Endothelial cell of umbilical vein (primary cell): ENCODE results near the gene TRMT2A. TPM values are rescaled to one million over a fixed set of nuclear protein-coding genes. Genes with fewer than 3 reads are reported as not detected.

ENCODE experiments used
- BruUV-seq: library from RNA; stranded (reverse); fragments of 400-500 nt; replicated peaks from 2 replicates; lab custom pipeline; 2021; lab: Mats Ljungman, UMichigan
- CTCF ChIA-PET: fragments of 300-600, 350-600 bp; sonication (Branson Sonifier 250); formaldehyde crosslinking; loops from one replicate; lab custom pipeline; 2021; ENCODE audit warnings: antibody characterized with exemption, inconsistent platforms; lab: Charles Lee
- POLR2A ChIA-PET: fragments of 300-600, 350-600 bp; sonication (Branson Sonifier 250); formaldehyde crosslinking; loops from one replicate; lab custom pipeline; 2021; ENCODE audit warnings: antibody characterized with exemption, inconsistent platforms; lab: Charles Lee
- DNase-seq: peaks from one replicate; pipeline ENCODE4 v3.0.0-alpha.2; 2011; ENCODE audit warnings: low read depth, low spot score
- FAIRE-seq: peaks from 2 replicates; lab custom pipeline; 2011; peaks lifted over from hg19 to GRCh38; lab: Jason Lieb, UNC
- H2AFZ ChIP-seq: 2 replicates; pipeline ENCODE4 v1.6.0; 2012; ENCODE audit warnings: low read depth, low read length, control low read depth, inconsistent platforms
- H3K27ac ChIP-seq: 2 replicates; pipeline ENCODE4 v1.5.1; 2011; ENCODE audit warnings: low read depth, mild to moderate bottlenecking, control low read depth, low read length, moderate library complexity; ENCODE audit not compliant: insufficient read depth
- H3K27me3 ChIP-seq, 2 experiments: 2 replicates each; pipeline versions ENCODE4 v1.6.0 to v1.6.1; 2011; ENCODE audit warnings: low read length in 2 of 2, mixed read lengths in 1 of 2; ENCODE audit not compliant: control insufficient read depth in 2 of 2, insufficient read depth in 2 of 2
- H3K36me3 ChIP-seq, 2 experiments: 2 replicates in 1 of 2; 3 replicates in 1 of 2; pipeline ENCODE4 v1.5.1; 2011; ENCODE audit warnings: low read length in 2 of 2, mild to moderate bottlenecking in 1 of 2, moderate library complexity in 1 of 2; ENCODE audit not compliant: control insufficient read depth in 2 of 2, insufficient read depth in 2 of 2; ENCODE audit errors: extremely low read depth in 1 of 2
- H3K4me1 ChIP-seq: 3 replicates; pipeline ENCODE4 v1.5.1; 2011; ENCODE audit warnings: mild to moderate bottlenecking, low read length; ENCODE audit not compliant: control insufficient read depth, insufficient read depth; ENCODE audit errors: extremely low read depth
- H3K4me2 ChIP-seq: 2 replicates; pipeline ENCODE4 v1.6.1; 2011; ENCODE audit warnings: low read length, control low read depth, mixed read lengths; ENCODE audit not compliant: insufficient read depth
- H3K4me3 ChIP-seq, 3 experiments: fragments of 200-600 bp in 1 of 3; sonication (generic), shearing (Covaris generic) in 1 of 3; replicated peaks in 1 of 3; 2 replicates each; pipeline ENCODE4 v1.5.1; 2011 to 2016; ENCODE audit warnings: control low read depth in 3 of 3, low read length in 3 of 3, mild to moderate bottlenecking in 2 of 3, inconsistent platforms in 1 of 3, low read depth in 1 of 3, moderate library complexity in 1 of 3; ENCODE audit not compliant: insufficient read depth in 1 of 3
- H3K79me2 ChIP-seq: 2 replicates; pipeline ENCODE4 v1.6.0; 2012; ENCODE audit warnings: low read length, inconsistent platforms; ENCODE audit not compliant: control insufficient read depth, insufficient read depth
- H3K9ac ChIP-seq: replicated peaks from 2 replicates; pipeline ENCODE3; 2011; ENCODE audit warnings: low read length, control low read depth; ENCODE audit not compliant: insufficient read depth; ENCODE audit errors: extremely low read depth
- H3K9me1 ChIP-seq: replicated peaks from 3 replicates; pipeline ENCODE4 v1.6.0; 2011; ENCODE audit warnings: mild to moderate bottlenecking, low read length; ENCODE audit not compliant: control insufficient read depth, insufficient read depth; ENCODE audit errors: extremely low read depth
- H3K9me3 ChIP-seq: replicated peaks from 2 replicates; pipeline ENCODE4 v1.5.1; 2012; ENCODE audit warnings: low read length, inconsistent platforms; ENCODE audit not compliant: control insufficient read depth, insufficient read depth
- H4K20me1 ChIP-seq: replicated peaks from 2 replicates; pipeline ENCODE3; 2011; ENCODE audit warnings: mild to moderate bottlenecking, low read length; ENCODE audit not compliant: control insufficient read depth, insufficient read depth; ENCODE audit errors: extremely low read depth
- EZH2 ChIP-seq: IDR thresholded peaks from 2 replicates; pipeline ENCODE4 v1.6.1; 2012; ENCODE audit warnings: borderline replicate concordance, low read depth, mild to moderate bottlenecking, moderate library complexity, low read length, inconsistent platforms; ENCODE audit not compliant: severe bottlenecking
- FOS ChIP-seq: IDR thresholded peaks from 2 replicates; pipeline ENCODE4 v1.6.1; 2011; ENCODE audit warnings: mild to moderate bottlenecking, low read length, moderate library complexity, borderline replicate concordance; ENCODE audit not compliant: insufficient read depth
- GATA2 ChIP-seq: IDR thresholded peaks from 2 replicates; pipeline ENCODE4 v1.7.0; 2011; ENCODE audit warnings: low read depth, mild to moderate bottlenecking, moderate library complexity, mixed read lengths, low read length; ENCODE audit not compliant: insufficient read length, insufficient read depth
- JUN ChIP-seq: IDR thresholded peaks from 2 replicates; pipeline ENCODE4 v1.6.1; 2011; ENCODE audit warnings: borderline replicate concordance, low read depth; ENCODE audit not compliant: insufficient read length, insufficient read depth
- MAX ChIP-seq: IDR thresholded peaks from 2 replicates; pipeline ENCODE4 v1.6.1; 2011; ENCODE audit not compliant: insufficient read depth, insufficient read length
- MYC ChIP-seq: IDR thresholded peaks from one replicate; pipeline ENCODE4 v1.6.1; 2011; ENCODE audit warnings: mild to moderate bottlenecking, low read depth, low read length
- POLR2A ChIP-seq: IDR thresholded peaks from 2 replicates; pipeline ENCODE4 v1.6.1; 2012; ENCODE audit warnings: low read depth, mild to moderate bottlenecking, control low read depth, low read length
- POLR2AphosphoS5 ChIP-seq: IDR thresholded peaks from 2 replicates; pipeline ENCODE4 v1.6.1; 2012; ENCODE audit warnings: low read depth, mild to moderate bottlenecking, control low read depth, low read length, moderate library complexity; ENCODE audit not compliant: insufficient read depth
- dilution Hi-C: fragments of 300-500 bp; cut with MboI; formaldehyde crosslinking; loops from one replicate; pipeline ENCODE4 v1.15.0; 2019; ENCODE audit warnings: low sequenced_read_pairs; ENCODE audit not compliant: extremely low pct_ligation_motif_present
- intact Hi-C: fragments of 100-400 bp; cut with micrococcal nuclease; formaldehyde crosslinking; loops from one replicate; pipeline ENCODE4 v1.10.0; 2022
- polyA plus RNA-seq, 4 experiments: library from polyadenylated mRNA; depleted of rRNA in 3 of 4; stranded (reverse) in 3 of 4; unstranded in 1 of 4; fragments of >200 nt; gene quantifications; 2 replicates each; pipeline versions ENCODE4 v1.2.1 to v1.2.3, GENCODE V29; 2011 to 2012; ENCODE audit warnings: missing spikeins in 1 of 4
- total RNA-seq: library from RNA; stranded (reverse); gene quantifications from 2 replicates; pipeline ENCODE4 v1.2.3, GENCODE V29; 2021
- TF ChIP-seq, protein P1 (sequence below), 2 donors: IDR thresholded peaks; 1 replicate in 1 of 2; 2 replicates in 1 of 2; pipeline ENCODE4 v1.5.1; 2011; ENCODE audit warnings: low read length in 2 of 2, mild to moderate bottlenecking in 2 of 2, moderate library complexity in 2 of 2, control low read depth in 1 of 2, inconsistent platforms in 1 of 2, low read depth in 1 of 2; ENCODE audit not compliant: insufficient read depth in 1 of 2; ENCODE audit errors: extremely low read depth in 1 of 2

TRMT2A gene
- total and polyA plus RNA-seq, 2 donors (not counting 3 experiments of a cell fraction or from before 2014, with no cell fraction given) = 51.2 to 61.9 TPM

DNA sequence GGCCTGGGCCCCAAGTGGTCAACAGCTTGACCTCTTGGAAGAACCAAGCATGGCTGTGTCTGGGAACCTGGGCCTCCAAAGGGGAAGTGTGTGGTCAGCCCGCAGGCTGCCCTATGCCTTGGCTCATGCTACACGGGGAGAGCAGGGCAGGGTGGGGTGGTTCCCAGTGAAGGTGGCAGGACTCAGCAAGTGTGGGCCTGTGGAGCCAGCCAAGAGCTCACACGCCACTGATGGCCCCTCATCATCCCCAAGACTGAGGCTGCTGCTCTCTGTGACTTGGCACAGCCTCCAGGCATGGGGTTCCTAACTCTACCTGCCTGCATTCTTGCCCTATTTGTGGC, 52.9 kb downstream of the TRMT2A start:
- CTCF ChIA-PET = no interaction called here
- no peak overlapping the region for H3K27ac ChIP-seq
- no peak overlapping the region for H3K9ac ChIP-seq
- POLR2A ChIA-PET = no interaction called here
- no peak overlapping the region for H2AFZ ChIP-seq
- TF ChIP-seq FOS = no peak
- no peak for TF ChIP-seq JUN
- no peak for TF ChIP-seq EZH2
- TF ChIP-seq MAX = no peak
- no peak for TF ChIP-seq POLR2AphosphoS5
- TF ChIP-seq GATA2 = no peak
- TF ChIP-seq POLR2A = no peak
- no peak for TF ChIP-seq MYC
- TF ChIP-seq, protein P1, sequence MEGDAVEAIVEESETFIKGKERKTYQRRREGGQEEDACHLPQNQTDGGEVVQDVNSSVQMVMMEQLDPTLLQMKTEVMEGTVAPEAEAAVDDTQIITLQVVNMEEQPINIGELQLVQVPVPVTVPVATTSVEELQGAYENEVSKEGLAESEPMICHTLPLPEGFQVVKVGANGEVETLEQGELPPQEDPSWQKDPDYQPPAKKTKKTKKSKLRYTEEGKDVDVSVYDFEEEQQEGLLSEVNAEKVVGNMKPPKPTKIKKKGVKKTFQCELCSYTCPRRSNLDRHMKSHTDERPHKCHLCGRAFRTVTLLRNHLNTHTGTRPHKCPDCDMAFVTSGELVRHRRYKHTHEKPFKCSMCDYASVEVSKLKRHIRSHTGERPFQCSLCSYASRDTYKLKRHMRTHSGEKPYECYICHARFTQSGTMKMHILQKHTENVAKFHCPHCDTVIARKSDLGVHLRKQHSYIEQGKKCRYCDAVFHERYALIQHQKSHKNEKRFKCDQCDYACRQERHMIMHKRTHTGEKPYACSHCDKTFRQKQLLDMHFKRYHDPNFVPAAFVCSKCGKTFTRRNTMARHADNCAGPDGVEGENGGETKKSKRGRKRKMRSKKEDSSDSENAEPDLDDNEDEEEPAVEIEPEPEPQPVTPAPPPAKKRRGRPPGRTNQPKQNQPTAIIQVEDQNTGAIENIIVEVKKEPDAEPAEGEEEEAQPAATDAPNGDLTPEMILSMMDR (IDR thresholded peaks at IDR 0.05; ENCODE audit: extremely low read depth in 1 of 2, insufficient read depth in 1 of 2, low read depth in 1 of 2, low read length in 2 of 2) = no peak
- DNase-seq = no peak
- FAIRE-seq = no peak
- no peaks in the 10 kb centered on the region for H3K9me3 ChIP-seq
- dilution Hi-C loops (no loop called here), intact Hi-C loops (no loop called here)
- H3K9me1 ChIP-seq = no peaks in the 10 kb centered on the region
- H3K36me3 ChIP-seq = peaks cover 2 to 15% of the 10 kb centered on the region in 2 experiments
- no peak overlapping the region for H3K4me3 ChIP-seq
- H3K27me3 ChIP-seq = no peaks in the 10 kb centered on the region
- peaks cover 12% of the 10 kb centered on the region for H3K4me1 ChIP-seq
- H4K20me1 ChIP-seq = no peaks in the 10 kb centered on the region
- no peak overlapping the region for H3K4me2 ChIP-seq
- no TSS peak for BruUV-seq
- no peaks in the 10 kb centered on the region for H3K79me2 ChIP-seq
